ENCODE data around the gene MYRIP. TPM values are rescaled to one million over a fixed set of nuclear protein-coding genes. Genes with fewer than 3 reads are reported as not detected.

The MYRIP gene
- total and polyA plus RNA-seq, 4 donors: 0.98 to 11.7 (median 6.8) TPM

DNA sequence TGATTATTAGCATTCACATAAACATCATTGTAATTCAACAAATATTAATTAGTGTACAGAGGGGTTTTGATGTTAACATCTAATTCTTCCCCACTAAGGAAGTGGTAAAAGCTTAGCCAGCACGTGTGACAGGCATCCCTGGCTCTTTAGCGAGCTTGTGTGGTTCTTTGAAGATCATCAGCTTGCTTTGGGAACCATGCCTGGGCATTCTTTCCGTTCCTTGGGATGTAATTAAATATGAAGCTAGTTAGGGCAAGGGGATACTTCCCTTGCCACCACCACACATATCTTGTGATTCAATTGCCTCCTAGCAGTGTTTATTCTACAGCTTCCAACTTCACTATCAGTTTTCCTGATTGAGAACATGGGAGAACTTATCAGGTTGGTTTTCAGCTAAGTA lies 246.5 kb downstream of the MYRIP start:
- no peaks in the 10 kb centered on the region for H3K27me3 ChIP-seq (ENCODE audit: control insufficient read depth in 4 of 4, insufficient read depth in 4 of 4, low read length in 3 of 4)
- no peak for DNase-seq (ENCODE audit: low spot score)
- H3K4me1 ChIP-seq (ENCODE audit: control insufficient read depth in 4 of 4, insufficient read depth in 4 of 4, low read length in 3 of 4): no peaks in the 10 kb centered on the region
- no peak overlapping the region for H3K27ac ChIP-seq (ENCODE audit: low read depth in 1 of 2, low read length in 2 of 2)
- H3K36me3 ChIP-seq (ENCODE audit: control insufficient read depth in 4 of 4, insufficient read depth in 3 of 4, low read depth in 1 of 4, low read length in 3 of 4): peaks cover 0 to 4% (median 0%) of the 10 kb centered on the region in 4 donors
- H3K9ac ChIP-seq (ENCODE audit: low read depth in 1 of 2, low read length in 2 of 2): no peak overlapping the region
- no peaks in the 10 kb centered on the region for H3K9me3 ChIP-seq (ENCODE audit: control insufficient read depth in 4 of 4, low read length in 3 of 4)
- TF ChIP-seq YY1 (IDR thresholded peaks at IDR 0.05) (no peak), NR2F2 (IDR thresholded peaks at IDR 0.05) (no peak), TAF1 (conservative IDR thresholded peaks at IDR 0.05) (no peak), RAD21 (IDR thresholded peaks at IDR 0.05) (no peak), RXRA (IDR thresholded peaks at IDR 0.05) (no peak), EGR1 (IDR thresholded peaks at IDR 0.05; ENCODE audit: low read depth in 2 of 2) (no peak), FOXA1 (IDR thresholded peaks at IDR 0.05) (no peak), FOXA2 (IDR thresholded peaks at IDR 0.05) (no peak), SP1 (IDR thresholded peaks at IDR 0.05) (no peak), JUND (IDR thresholded peaks at IDR 0.05) (no peak)
- TF ChIP-seq, protein P1, sequence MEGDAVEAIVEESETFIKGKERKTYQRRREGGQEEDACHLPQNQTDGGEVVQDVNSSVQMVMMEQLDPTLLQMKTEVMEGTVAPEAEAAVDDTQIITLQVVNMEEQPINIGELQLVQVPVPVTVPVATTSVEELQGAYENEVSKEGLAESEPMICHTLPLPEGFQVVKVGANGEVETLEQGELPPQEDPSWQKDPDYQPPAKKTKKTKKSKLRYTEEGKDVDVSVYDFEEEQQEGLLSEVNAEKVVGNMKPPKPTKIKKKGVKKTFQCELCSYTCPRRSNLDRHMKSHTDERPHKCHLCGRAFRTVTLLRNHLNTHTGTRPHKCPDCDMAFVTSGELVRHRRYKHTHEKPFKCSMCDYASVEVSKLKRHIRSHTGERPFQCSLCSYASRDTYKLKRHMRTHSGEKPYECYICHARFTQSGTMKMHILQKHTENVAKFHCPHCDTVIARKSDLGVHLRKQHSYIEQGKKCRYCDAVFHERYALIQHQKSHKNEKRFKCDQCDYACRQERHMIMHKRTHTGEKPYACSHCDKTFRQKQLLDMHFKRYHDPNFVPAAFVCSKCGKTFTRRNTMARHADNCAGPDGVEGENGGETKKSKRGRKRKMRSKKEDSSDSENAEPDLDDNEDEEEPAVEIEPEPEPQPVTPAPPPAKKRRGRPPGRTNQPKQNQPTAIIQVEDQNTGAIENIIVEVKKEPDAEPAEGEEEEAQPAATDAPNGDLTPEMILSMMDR (IDR thresholded peaks at IDR 0.05; ENCODE audit: low read depth, low read length, missing input control): no peak
- TF ChIP-seq, protein P2, sequence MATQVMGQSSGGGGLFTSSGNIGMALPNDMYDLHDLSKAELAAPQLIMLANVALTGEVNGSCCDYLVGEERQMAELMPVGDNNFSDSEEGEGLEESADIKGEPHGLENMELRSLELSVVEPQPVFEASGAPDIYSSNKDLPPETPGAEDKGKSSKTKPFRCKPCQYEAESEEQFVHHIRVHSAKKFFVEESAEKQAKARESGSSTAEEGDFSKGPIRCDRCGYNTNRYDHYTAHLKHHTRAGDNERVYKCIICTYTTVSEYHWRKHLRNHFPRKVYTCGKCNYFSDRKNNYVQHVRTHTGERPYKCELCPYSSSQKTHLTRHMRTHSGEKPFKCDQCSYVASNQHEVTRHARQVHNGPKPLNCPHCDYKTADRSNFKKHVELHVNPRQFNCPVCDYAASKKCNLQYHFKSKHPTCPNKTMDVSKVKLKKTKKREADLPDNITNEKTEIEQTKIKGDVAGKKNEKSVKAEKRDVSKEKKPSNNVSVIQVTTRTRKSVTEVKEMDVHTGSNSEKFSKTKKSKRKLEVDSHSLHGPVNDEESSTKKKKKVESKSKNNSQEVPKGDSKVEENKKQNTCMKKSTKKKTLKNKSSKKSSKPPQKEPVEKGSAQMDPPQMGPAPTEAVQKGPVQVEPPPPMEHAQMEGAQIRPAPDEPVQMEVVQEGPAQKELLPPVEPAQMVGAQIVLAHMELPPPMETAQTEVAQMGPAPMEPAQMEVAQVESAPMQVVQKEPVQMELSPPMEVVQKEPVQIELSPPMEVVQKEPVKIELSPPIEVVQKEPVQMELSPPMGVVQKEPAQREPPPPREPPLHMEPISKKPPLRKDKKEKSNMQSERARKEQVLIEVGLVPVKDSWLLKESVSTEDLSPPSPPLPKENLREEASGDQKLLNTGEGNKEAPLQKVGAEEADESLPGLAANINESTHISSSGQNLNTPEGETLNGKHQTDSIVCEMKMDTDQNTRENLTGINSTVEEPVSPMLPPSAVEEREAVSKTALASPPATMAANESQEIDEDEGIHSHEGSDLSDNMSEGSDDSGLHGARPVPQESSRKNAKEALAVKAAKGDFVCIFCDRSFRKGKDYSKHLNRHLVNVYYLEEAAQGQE (IDR thresholded peaks at IDR 0.05): no peak
- TF ChIP-seq, protein P3, sequence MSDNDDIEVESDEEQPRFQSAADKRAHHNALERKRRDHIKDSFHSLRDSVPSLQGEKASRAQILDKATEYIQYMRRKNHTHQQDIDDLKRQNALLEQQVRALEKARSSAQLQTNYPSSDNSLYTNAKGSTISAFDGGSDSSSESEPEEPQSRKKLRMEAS (IDR thresholded peaks at IDR 0.05): no peak
- TF ChIP-seq, protein P4, sequence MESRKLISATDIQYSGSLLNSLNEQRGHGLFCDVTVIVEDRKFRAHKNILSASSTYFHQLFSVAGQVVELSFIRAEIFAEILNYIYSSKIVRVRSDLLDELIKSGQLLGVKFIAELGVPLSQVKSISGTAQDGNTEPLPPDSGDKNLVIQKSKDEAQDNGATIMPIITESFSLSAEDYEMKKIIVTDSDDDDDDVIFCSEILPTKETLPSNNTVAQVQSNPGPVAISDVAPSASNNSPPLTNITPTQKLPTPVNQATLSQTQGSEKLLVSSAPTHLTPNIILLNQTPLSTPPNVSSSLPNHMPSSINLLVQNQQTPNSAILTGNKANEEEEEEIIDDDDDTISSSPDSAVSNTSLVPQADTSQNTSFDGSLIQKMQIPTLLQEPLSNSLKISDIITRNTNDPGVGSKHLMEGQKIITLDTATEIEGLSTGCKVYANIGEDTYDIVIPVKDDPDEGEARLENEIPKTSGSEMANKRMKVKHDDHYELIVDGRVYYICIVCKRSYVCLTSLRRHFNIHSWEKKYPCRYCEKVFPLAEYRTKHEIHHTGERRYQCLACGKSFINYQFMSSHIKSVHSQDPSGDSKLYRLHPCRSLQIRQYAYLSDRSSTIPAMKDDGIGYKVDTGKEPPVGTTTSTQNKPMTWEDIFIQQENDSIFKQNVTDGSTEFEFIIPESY (IDR thresholded peaks at IDR 0.05): no peak
- H3K4me3 ChIP-seq (ENCODE audit: low read depth in 1 of 3, low read length in 3 of 3): no peak overlapping the region
- WGBS: 82% methylated on average over 3 of the region's 3 CpGs

DNA sequence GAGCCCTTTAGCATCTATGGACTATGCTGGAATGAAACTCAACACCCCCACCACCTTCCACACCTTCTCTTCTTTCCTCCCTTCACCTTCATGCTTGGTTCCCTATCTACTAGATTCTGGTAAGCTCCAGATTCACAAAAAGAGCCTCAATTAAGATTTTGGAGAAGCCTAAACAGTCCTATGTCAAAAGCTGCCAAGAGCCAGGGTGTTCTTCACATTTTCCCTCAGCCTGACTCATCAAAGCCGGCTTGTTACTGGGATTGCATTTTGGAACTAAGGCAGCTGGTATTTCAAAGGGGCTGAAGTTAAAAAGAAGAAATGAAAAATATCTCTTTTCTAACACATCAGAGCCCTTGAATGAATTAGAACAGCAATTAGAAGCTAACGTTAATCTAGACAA lies 247.7 kb downstream of the MYRIP start:
- no peak for DNase-seq (ENCODE audit: low spot score)

More for the DNA sequence above, 247.7 kb downstream of the MYRIP start:
- WGBS: 93% methylated on average over 2 of the region's 2 CpGs
- no peak overlapping the region for H3K9ac ChIP-seq (ENCODE audit: low read depth in 1 of 2, low read length in 2 of 2)
- no peak overlapping the region for H3K4me3 ChIP-seq (ENCODE audit: low read depth in 1 of 3, low read length in 3 of 3)
- H3K27me3 ChIP-seq (ENCODE audit: control insufficient read depth in 4 of 4, insufficient read depth in 4 of 4, low read length in 3 of 4): no peaks in the 10 kb centered on the region
- no peaks in the 10 kb centered on the region for H3K9me3 ChIP-seq (ENCODE audit: control insufficient read depth in 4 of 4, low read length in 3 of 4)
- H3K36me3 ChIP-seq (ENCODE audit: control insufficient read depth in 4 of 4, insufficient read depth in 3 of 4, low read depth in 1 of 4, low read length in 3 of 4): peaks cover 0 to 2% (median 0%) of the 10 kb centered on the region in 4 donors
- no peaks in the 10 kb centered on the region for H3K4me1 ChIP-seq (ENCODE audit: control insufficient read depth in 4 of 4, insufficient read depth in 4 of 4, low read length in 3 of 4)
- no peak overlapping the region for H3K27ac ChIP-seq (ENCODE audit: low read depth in 1 of 2, low read length in 2 of 2)
- TF ChIP-seq, protein P3 (IDR thresholded peaks at IDR 0.05): no peak
- TF ChIP-seq EGR1 (IDR thresholded peaks at IDR 0.05; ENCODE audit: low read depth in 2 of 2): no peak
- TF ChIP-seq JUND (IDR thresholded peaks at IDR 0.05): no peak
- TF ChIP-seq HNF4A (conservative IDR thresholded peaks at IDR 0.05): no peak
- no peak for TF ChIP-seq FOXA1 (IDR thresholded peaks at IDR 0.05)
- TF ChIP-seq, protein P5, sequence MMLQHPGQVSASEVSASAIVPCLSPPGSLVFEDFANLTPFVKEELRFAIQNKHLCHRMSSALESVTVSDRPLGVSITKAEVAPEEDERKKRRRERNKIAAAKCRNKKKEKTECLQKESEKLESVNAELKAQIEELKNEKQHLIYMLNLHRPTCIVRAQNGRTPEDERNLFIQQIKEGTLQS (IDR thresholded peaks at IDR 0.05): no peak
- no peak for TF ChIP-seq TAF1 (conservative IDR thresholded peaks at IDR 0.05)
- no peak for TF ChIP-seq YY1 (IDR thresholded peaks at IDR 0.05)

Data from liver (tissue), 9 donors.